HepG2 (cell line): Measurements from ENCODE around the gene SYPL1. TPM values are rescaled to one million over a fixed set of nuclear protein-coding genes. Genes with fewer than 3 reads are reported as not detected.
A peak's percentile ranks its signal among the peaks of the same experiment; 100 is the strongest.

Source experiments
- ATF3 ChIP-seq: sonication (generic); formaldehyde crosslinking; IDR thresholded peaks from 2 replicates; pipeline ENCODE4 v1.4.0; 2020; ENCODE audit warnings: missing genetic modification reagents
- CTCF ChIP-seq: sonication (generic); formaldehyde crosslinking; IDR thresholded peaks from 2 replicates; pipeline ENCODE4 v1.5.0; 2020; ENCODE audit warnings: mild to moderate bottlenecking, missing genetic modification reagents, moderate library complexity
- ERF ChIP-seq: IDR thresholded peaks from 2 replicates; pipeline ENCODE4 v1.6.1; 2018; ENCODE audit warnings: missing biosample characterization, missing genetic modification reagents
- GATA4 ChIP-seq: sonication (generic); IDR thresholded peaks from 2 replicates; pipeline ENCODE4 v1.6.1; 2016; ENCODE audit warnings: antibody characterized with exemption, low read depth, borderline replicate concordance
- MAX ChIP-seq: IDR thresholded peaks from 2 replicates; pipeline ENCODE4 v1.6.1; 2012; ENCODE audit warnings: inconsistent platforms
- NR2C2 ChIP-seq: sonication (generic); formaldehyde crosslinking; IDR thresholded peaks from 2 replicates; pipeline ENCODE4 v1.4.0; 2020; ENCODE audit warnings: missing genetic modification reagents, mild to moderate bottlenecking, moderate library complexity, borderline replicate concordance
- RXRB ChIP-seq: IDR thresholded peaks from 2 replicates; pipeline ENCODE4 v1.6.1; 2016; ENCODE audit warnings: borderline replicate concordance, missing genetic modification reagents, missing compliant biosample characterization
- TOPORS ChIP-seq: sonication (generic); formaldehyde crosslinking; IDR thresholded peaks from 2 replicates; pipeline ENCODE4 v1.8.0; 2023; ENCODE audit warnings: mild to moderate bottlenecking, missing genetic modification reagents
- ZNF253 ChIP-seq: sonication (generic); formaldehyde crosslinking; IDR thresholded peaks from 2 replicates; pipeline ENCODE4 v1.8.0; 2022; ENCODE audit warnings: mild to moderate bottlenecking, missing genetic modification reagents, borderline replicate concordance
- ZNF3 ChIP-seq: IDR thresholded peaks from 2 replicates; pipeline ENCODE4 v1.7.0; 2017; ENCODE audit warnings: inconsistent platforms
- ZNF318 ChIP-seq: sonication (generic); formaldehyde crosslinking; IDR thresholded peaks from 2 replicates; pipeline ENCODE4 v1.4.0; 2020; ENCODE audit warnings: mild to moderate bottlenecking, missing genetic modification reagents
- ZNF556 ChIP-seq: sonication (generic); formaldehyde crosslinking; IDR thresholded peaks from 2 replicates; pipeline ENCODE4 v1.4.0; 2020; ENCODE audit warnings: mild to moderate bottlenecking, missing genetic modification reagents, borderline replicate concordance
- ZNF672 ChIP-seq: sonication (generic); formaldehyde crosslinking; IDR thresholded peaks from 2 replicates; pipeline ENCODE4 v1.8.1; 2022; ENCODE audit warnings: missing genetic modification reagents
- polyA plus RNA-seq, 8 experiments: library from polyadenylated mRNA; depleted of rRNA in 3 of 8; stranded (reverse) in 7 of 8; unstranded in 1 of 8; fragments of >200 nt; fragmentation: Illumina TruSeq in 4 of 8; extraction: Trizol in 4 of 8; gene quantifications; 2 replicates each; pipeline versions ENCODE4 v1.2.1 to v1.2.3, GENCODE V29; 2011 to 2016; ENCODE audit warnings: low read depth in 4 of 8, missing spikeins in 1 of 8, mixed read lengths in 1 of 8; ENCODE audit not compliant: insufficient read depth in 1 of 8
- total RNA-seq, 5 experiments: library from RNA; depleted of rRNA; stranded (reverse); fragments of >200 nt; fragmentation: Illumina TruSeq; extraction: Trizol; gene quantifications; 2 replicates each; pipeline ENCODE4 v1.2.3, GENCODE V29; 2016; ENCODE audit warnings: low read depth in 1 of 5

SYPL1 gene
- total and polyA plus RNA-seq, 2 of the 13 experiments (the other 11 are each of a cell fraction or from before 2014, with no cell fraction given) = 27.5 to 40.2 TPM

- TF ChIP-seq ZNF318 (0 out of 2 replicates have a peak, but pooled peaks have one; percentile 39), ZNF3 (CRISPR knock-in tag) (no peak), RXRB (0 out of 2 replicates have a peak, but pooled peaks have one; percentile 11), MAX (peak; percentile 47; the same call in 1 of the 2 replicates), ERF (CRISPR knock-in tag) (0 out of 2 replicates have a peak, but pooled peaks have one; percentile 47), ZNF253 (CRISPR knock-in tag) (no peak), ZNF556 (CRISPR knock-in tag) (0 out of 2 replicates have a peak, but pooled peaks have one; percentile 34), CTCF (CRISPR knock-in tag) (peak; percentile 96), GATA4 (no peak), ATF3 (CRISPR knock-in tag) (no peak), ZNF672 (CRISPR knock-in tag) (no peak), TOPORS (CRISPR knock-in tag) (no peak), NR2C2 (CRISPR knock-in tag) (no peak)
These were observed 55.5 kb downstream of the SYPL1 start (continued) for GRCh38 chr7:106056513-106057203.
